Daoy (cell line): ENCODE measurements around the gene ASB16. TPM values are rescaled to one million over a fixed set of nuclear protein-coding genes. Genes with fewer than 3 reads are reported as not detected.
"Not testable (repeated sequence)": the region's sequence is repeated elsewhere in the genome, so short reads cannot be mapped to it uniquely, and the experiment has no call there.

Experiments
- DNase-seq: peaks from one replicate; pipeline ENCODE4 v3.0.0-alpha.2; 2015; ENCODE audit warnings: low read depth
- total RNA-seq: library from RNA; depleted of rRNA; stranded (reverse); fragments of >200 nt; shearing (Covaris generic); gene quantifications from 2 replicates; pipeline ENCODE4 v1.2.3, GENCODE V29; 2014

The ASB16 gene
- total RNA-seq, 1 experiment from 2014 or later = not detected

- DNase-seq = no peak
Observed at GRCh38 chr17:44146375-44147346, 23.8 kb upstream of the ASB16 start.

GRCh38 chr17:44147812-44148211 is 22.7 kb upstream of the ASB16 start:
- DNase-seq = no peak

GRCh38 chr17:44149066-44149465 is 21.4 kb upstream of the ASB16 start:
- not testable (repeated sequence) for DNase-seq

- DNase-seq = no peak
Observed at GRCh38 chr17:44149750-44150329, 20.7 kb upstream of the ASB16 start.

- DNase-seq = no peak
Observed at GRCh38 chr17:44152875-44153274, 17.6 kb upstream of the ASB16 start.

GRCh38 chr17:44155488-44155887 is 15.0 kb upstream of the ASB16 start:
- no peak for DNase-seq

GRCh38 chr17:44159519-44160210 is 10.8 kb upstream of the ASB16 start:
- DNase-seq = no peak

- no peak for DNase-seq
Observed at GRCh38 chr17:44164476-44164875, 6.0 kb upstream of the ASB16 start.

GRCh38 chr17:44167181-44167861 is 3.2 kb upstream of the ASB16 start:
- no peak for DNase-seq

GRCh38 chr17:44170135-44170498 is 387 bp upstream of the ASB16 start:
- no peak for DNase-seq

GRCh38 chr17:44171931-44172455 is 1.5 kb downstream of the ASB16 start:
- DNase-seq = no peak

GRCh38 chr17:44174427-44174826 is 3.9 kb downstream of the ASB16 start:
- DNase-seq = no peak

- DNase-seq = no peak
Observed at GRCh38 chr17:44176257-44176656, 5.8 kb downstream of the ASB16 start.

GRCh38 chr17:44176671-44177501 is 6.4 kb downstream of the ASB16 start:
- DNase-seq = no peak

- DNase-seq = no peak
Observed at GRCh38 chr17:44177640-44178039, 7.1 kb downstream of the ASB16 start.

- no peak for DNase-seq
Observed at GRCh38 chr17:44178133-44178532, 7.6 kb downstream of the ASB16 start.

GRCh38 chr17:44183024-44183423 is 12.5 kb downstream of the ASB16 start:
- no peak for DNase-seq

- no peak for DNase-seq
Observed at GRCh38 chr17:44184212-44184810, 13.8 kb downstream of the ASB16 start.

- peak; percentile 97 for DNase-seq
Observed at GRCh38 chr17:44186307-44187130, 16.0 kb downstream of the ASB16 start, which contains the start of gene TMUB2. TMUB2 (plus strand) TSS chr17:44186972; CDS start chr17:44187709, 737 bp downstream.
